HG02759 (cell line): ENCODE results near the gene CFAP221.
A peak's percentile ranks its signal among the peaks of the same experiment; 100 is the strongest.

Experiments used
- ATAC-seq: cut with Tn5 transposase; IDR thresholded peaks from one replicate; pipeline ENCODE4 v1.9.1; 2021; ENCODE audit warnings: mild to moderate bottlenecking, moderate library complexity; ENCODE audit not compliant: unreplicated experiment

CFAP221 gene

GRCh38 chr2:119694845-119695521, 150.7 kb downstream of the CFAP221 start:
- no peak for ATAC-seq

GRCh38 chr2:119696005-119696404, 151.8 kb downstream of the CFAP221 start:
- no peak for ATAC-seq

GRCh38 chr2:119696494-119697030, 152.3 kb downstream of the CFAP221 start:
- ATAC-seq = no peak

GRCh38 chr2:119697290-119698020, 153.2 kb downstream of the CFAP221 start:
- ATAC-seq = no peak

- no peak for ATAC-seq
These were observed 154.0 kb downstream of the CFAP221 start for GRCh38 chr2:119698246-119698645.

GRCh38 chr2:119699016-119699606, 154.9 kb downstream of the CFAP221 start:
- no peak for ATAC-seq

GRCh38 chr2:119700866-119701265, 156.6 kb downstream of the CFAP221 start:
- no peak for ATAC-seq

- no peak for ATAC-seq
These were observed 157.1 kb downstream of the CFAP221 start for GRCh38 chr2:119701352-119701751.

GRCh38 chr2:119702203-119702917, 158.1 kb downstream of the CFAP221 start:
- no peak for ATAC-seq

- ATAC-seq = peak; percentile 93
These were observed 158.7 kb downstream of the CFAP221 start for GRCh38 chr2:119702918-119703401.

- ATAC-seq = no peak
These were observed 159.3 kb downstream of the CFAP221 start for GRCh38 chr2:119703526-119703925.

- no peak for ATAC-seq
These were observed 160.4 kb downstream of the CFAP221 start for GRCh38 chr2:119704670-119705120.

- ATAC-seq = no peak
These were observed 162.0 kb downstream of the CFAP221 start for GRCh38 chr2:119706221-119706620.
